ENCODE results near the gene TIMM9. TPM values are rescaled to one million over a fixed set of nuclear protein-coding genes. Genes with fewer than 3 reads are reported as not detected.

Gene TIMM9
- total RNA-seq, 1 donor from 2014 or later = 35.7 TPM

DNA sequence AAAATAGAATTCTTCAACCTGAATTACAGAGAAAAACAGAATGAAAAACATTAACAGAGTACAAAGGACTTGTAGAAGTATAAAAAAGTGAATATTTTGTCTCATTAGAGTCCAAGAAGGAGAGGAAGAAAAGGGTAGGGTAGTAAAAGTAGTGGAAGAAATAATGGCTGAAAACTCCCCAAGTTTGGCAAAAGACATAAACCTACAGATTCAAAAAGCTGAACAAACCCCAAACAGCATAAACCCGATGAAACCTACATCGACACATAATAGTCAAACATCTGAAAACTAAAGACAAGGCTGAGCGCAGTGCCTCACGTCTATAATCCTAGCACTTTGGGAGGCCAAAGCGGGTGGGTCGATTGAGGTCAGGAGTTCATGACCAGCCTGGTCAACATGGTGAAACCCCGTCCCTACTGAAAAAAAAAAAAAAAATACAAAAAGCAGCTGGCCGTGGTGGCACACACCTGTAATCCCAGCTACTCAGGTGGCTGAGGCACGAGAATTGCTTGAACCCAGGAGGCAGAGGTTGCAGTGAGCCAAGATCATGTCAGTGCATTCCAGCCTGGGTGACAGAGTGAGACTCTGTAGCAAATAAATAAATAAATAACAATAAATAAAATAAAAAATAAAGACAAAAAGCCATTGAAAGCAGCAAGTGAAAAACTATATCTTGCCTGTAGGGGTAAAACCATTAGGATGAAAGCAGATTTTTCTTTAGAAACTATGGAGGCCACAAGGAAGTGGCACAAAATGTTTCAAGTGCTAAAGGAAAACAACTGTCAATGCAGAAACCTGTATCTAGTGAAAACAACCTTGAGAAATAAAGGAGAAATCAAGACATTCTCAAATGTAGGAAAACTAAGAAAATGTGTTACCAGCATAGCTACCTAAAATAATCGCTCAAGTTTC is 11.4 kb downstream of the TIMM9 start:
- H3K4me1 Mint-ChIP-seq = peaks cover 11% of the 10 kb centered on the region
- POLR2A ChIA-PET = no interaction called here
- ATAC-seq (ENCODE audit: low read depth) (no peak), DNase-seq (no peak)
- no peak overlapping the region for H3K4me3 Mint-ChIP-seq
- H3K9me3 Mint-ChIP-seq = no peaks in the 10 kb centered on the region
- no peaks in the 10 kb centered on the region for H3K27me3 Mint-ChIP-seq
- H3K36me3 Mint-ChIP-seq (ENCODE audit: low read depth) = peaks cover 67% of the 10 kb centered on the region
- CTCF ChIA-PET = no interaction called here
- H3K27ac Mint-ChIP-seq = no peak overlapping the region
- TF ChIP-seq, protein P1, sequence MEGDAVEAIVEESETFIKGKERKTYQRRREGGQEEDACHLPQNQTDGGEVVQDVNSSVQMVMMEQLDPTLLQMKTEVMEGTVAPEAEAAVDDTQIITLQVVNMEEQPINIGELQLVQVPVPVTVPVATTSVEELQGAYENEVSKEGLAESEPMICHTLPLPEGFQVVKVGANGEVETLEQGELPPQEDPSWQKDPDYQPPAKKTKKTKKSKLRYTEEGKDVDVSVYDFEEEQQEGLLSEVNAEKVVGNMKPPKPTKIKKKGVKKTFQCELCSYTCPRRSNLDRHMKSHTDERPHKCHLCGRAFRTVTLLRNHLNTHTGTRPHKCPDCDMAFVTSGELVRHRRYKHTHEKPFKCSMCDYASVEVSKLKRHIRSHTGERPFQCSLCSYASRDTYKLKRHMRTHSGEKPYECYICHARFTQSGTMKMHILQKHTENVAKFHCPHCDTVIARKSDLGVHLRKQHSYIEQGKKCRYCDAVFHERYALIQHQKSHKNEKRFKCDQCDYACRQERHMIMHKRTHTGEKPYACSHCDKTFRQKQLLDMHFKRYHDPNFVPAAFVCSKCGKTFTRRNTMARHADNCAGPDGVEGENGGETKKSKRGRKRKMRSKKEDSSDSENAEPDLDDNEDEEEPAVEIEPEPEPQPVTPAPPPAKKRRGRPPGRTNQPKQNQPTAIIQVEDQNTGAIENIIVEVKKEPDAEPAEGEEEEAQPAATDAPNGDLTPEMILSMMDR (IDR thresholded peaks at IDR 0.05) = no peak
- intact Hi-C loops (cut with micrococcal nuclease) = loop anchor here (2.0 kb wide), 1 partner anchor 19 kb away; no protein-coding TSS in a partner anchor

GRCh38 chr14:58414845-58415244 is 12.5 kb downstream of the TIMM9 start:
- ATAC-seq (ENCODE audit: low read depth) = no peak
- intact Hi-C loops (cut with micrococcal nuclease) = loop anchor here (2.0 kb wide), 1 partner anchor 18 kb away; no protein-coding TSS in a partner anchor
- Mint-ChIP-seq H3K36me3 (ENCODE audit: low read depth) (peaks cover 69% of the 10 kb centered on the region), H3K4me3 (no peak overlapping the region), H3K9me3 (no peaks in the 10 kb centered on the region), H3K27me3 (no peaks in the 10 kb centered on the region), H3K27ac (no peak overlapping the region), H3K4me1 (peaks cover 11% of the 10 kb centered on the region)
- TF ChIP-seq, protein P1 (IDR thresholded peaks at IDR 0.05) = no peak
- ChIA-PET POLR2A (no interaction called here), CTCF (interaction anchor here (1.0 kb wide), 1 partner anchor 19 kb away, joined by 3 read pairs; the partner anchor contains the start of gene TOMM20L)
- no peak for DNase-seq

GRCh38 chr14:58408681-58409215 is 18.6 kb downstream of the TIMM9 start:
- Mint-ChIP-seq H3K4me1 (no peaks in the 10 kb centered on the region), H3K27ac (no peak overlapping the region), H3K9me3 (no peaks in the 10 kb centered on the region), H3K27me3 (no peaks in the 10 kb centered on the region), H3K36me3 (ENCODE audit: low read depth) (peaks cover 52% of the 10 kb centered on the region), H3K4me3 (no peak overlapping the region)
- CTCF ChIA-PET = no interaction called here
- DNase-seq (no peak), ATAC-seq (ENCODE audit: low read depth) (no peak)
- POLR2A ChIA-PET = no interaction called here
- TF ChIP-seq, protein P1 (IDR thresholded peaks at IDR 0.05) = no peak
- intact Hi-C loops (cut with micrococcal nuclease) = no loop called here

DNA sequence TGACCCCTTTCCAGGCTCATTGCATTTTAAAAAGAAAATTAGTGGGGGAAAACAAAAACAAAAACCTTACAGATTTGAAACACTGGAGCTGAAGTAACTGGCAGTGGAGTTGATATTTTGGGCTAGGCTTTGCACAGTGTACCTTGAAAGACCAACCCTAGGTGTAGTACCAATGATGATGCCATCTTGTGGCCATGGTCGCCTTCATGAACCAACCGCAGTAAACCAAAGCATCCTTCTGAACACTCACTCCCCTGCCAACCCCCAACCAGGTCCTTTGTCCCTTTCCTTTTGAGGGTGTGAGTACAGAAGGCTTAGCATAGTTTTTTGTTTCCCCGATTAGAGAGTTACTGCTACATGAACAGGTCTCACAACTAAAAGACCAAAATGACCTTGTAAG is 25.7 kb downstream of the TIMM9 start:
- Mint-ChIP-seq H3K27ac (no peak overlapping the region), H3K4me3 (no peak overlapping the region), H3K4me1 (peaks cover 4% of the 10 kb centered on the region), H3K27me3 (no peaks in the 10 kb centered on the region), H3K36me3 (ENCODE audit: low read depth) (peaks cover 11% of the 10 kb centered on the region), H3K9me3 (no peaks in the 10 kb centered on the region)
- ChIA-PET CTCF (interaction anchor here (1.4 kb wide), 1 partner anchor 292 kb away, joined by 4 read pairs; no protein-coding TSS in a partner anchor), POLR2A (no interaction called here)
- intact Hi-C loops (cut with micrococcal nuclease) = no loop called here
- TF ChIP-seq, protein P1 (IDR thresholded peaks at IDR 0.05) = no peak
- DNase-seq = no peak
- peak; percentile 25 for ATAC-seq (ENCODE audit: low read depth)

DNA sequence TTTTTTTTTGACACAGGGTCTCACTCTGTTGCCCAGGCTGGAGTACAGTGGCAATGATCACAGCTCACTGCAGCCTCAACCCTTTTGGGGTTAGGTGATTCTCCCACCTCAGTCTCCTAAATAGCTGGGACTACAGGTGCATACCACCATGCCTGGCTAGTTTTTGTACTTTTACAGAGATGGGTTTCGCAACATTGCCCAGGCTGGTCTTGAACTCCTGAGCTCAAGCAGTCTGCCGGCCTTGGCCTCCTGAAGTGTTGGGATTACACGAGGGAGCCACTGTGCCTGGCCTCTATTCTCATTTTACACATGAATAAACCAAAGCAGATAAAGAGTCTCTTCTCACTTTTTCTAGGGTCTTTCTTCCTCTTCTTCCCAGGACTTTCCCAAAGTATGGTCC is 28.4 kb downstream of the TIMM9 start:
- ATAC-seq (ENCODE audit: low read depth) = no peak
- Mint-ChIP-seq H3K9me3 (no peaks in the 10 kb centered on the region), H3K4me3 (no peak overlapping the region), H3K27me3 (no peaks in the 10 kb centered on the region), H3K4me1 (peaks cover 14% of the 10 kb centered on the region), H3K27ac (no peak overlapping the region), H3K36me3 (ENCODE audit: low read depth) (peaks cover 4% of the 10 kb centered on the region)
- DNase-seq = no peak
- intact Hi-C loops (cut with micrococcal nuclease) = no loop called here
- TF ChIP-seq, protein P1 (IDR thresholded peaks at IDR 0.05) = no peak
- CTCF ChIA-PET = interaction anchor here (1.2 kb wide), 1 partner anchor 29 kb away, joined by 3 read pairs; the partner anchor contains the start of genes KIAA0586 and TIMM9
- POLR2A ChIA-PET = no interaction called here
